ENCODE data around the gene OR4E1.
A peak's percentile ranks its signal among the peaks of the same experiment; 100 is the strongest.
"Not testable (repeated sequence)": the region's sequence is repeated elsewhere in the genome, so short reads cannot be mapped to it uniquely, and the experiment has no call there.

Gene OR4E1

GRCh38 chr14:21673718-21674117 lies at the start of gene OR4E1:
Gene OR4E1, minus strand, starts transcription at chr14:21673818. Its CDS starts 2,883 bp downstream, at chr14:21670935.
- DNase-seq = no peak

GRCh38 chr14:21721504-21721903 lies 47.9 kb upstream of the OR4E1 start:
- DNase-seq = no peak

- DNase-seq = peak; percentile 18
Measured at GRCh38 chr14:21719841-21720240, 46.2 kb upstream of the OR4E1 start.

- no peak for DNase-seq
Measured at GRCh38 chr14:21714318-21714929, 40.8 kb upstream of the OR4E1 start.

- DNase-seq = no peak
Measured at GRCh38 chr14:21712036-21712435, 38.4 kb upstream of the OR4E1 start.

- peak; percentile 40 for DNase-seq
Measured at GRCh38 chr14:21711360-21711961, 37.8 kb upstream of the OR4E1 start.

GRCh38 chr14:21704338-21704737 lies 30.7 kb upstream of the OR4E1 start:
- no peak for DNase-seq

GRCh38 chr14:21703357-21704326 lies 30.0 kb upstream of the OR4E1 start:
- no peak for DNase-seq

- DNase-seq = no peak
Measured at GRCh38 chr14:21702316-21702715, 28.7 kb upstream of the OR4E1 start.

GRCh38 chr14:21699551-21699950 lies 25.9 kb upstream of the OR4E1 start:
- DNase-seq = no peak

GRCh38 chr14:21698538-21698937 lies 24.9 kb upstream of the OR4E1 start:
- DNase-seq = not testable (repeated sequence)

GRCh38 chr14:21697662-21698061 lies 24.0 kb upstream of the OR4E1 start:
- not testable (repeated sequence) for DNase-seq

GRCh38 chr14:21694425-21694824 lies 20.8 kb upstream of the OR4E1 start:
- DNase-seq = no peak

GRCh38 chr14:21686468-21686867 lies 12.8 kb upstream of the OR4E1 start:
- no peak for DNase-seq

- DNase-seq = no peak
Measured at GRCh38 chr14:21680072-21680471, 6.5 kb upstream of the OR4E1 start.

- DNase-seq = no peak
Measured at GRCh38 chr14:21675566-21675965, 1.9 kb upstream of the OR4E1 start.

- no peak for DNase-seq
Measured at GRCh38 chr14:21672116-21672515, 1.5 kb downstream of the OR4E1 start.

GRCh38 chr14:21671371-21671770 lies 2.2 kb downstream of the OR4E1 start:
- DNase-seq = no peak

- DNase-seq = no peak
Measured at GRCh38 chr14:21669284-21669683, 4.3 kb downstream of the OR4E1 start.

GRCh38 chr14:21668377-21668776 lies 5.2 kb downstream of the OR4E1 start:
- DNase-seq = no peak

GRCh38 chr14:21656980-21657379 lies 16.6 kb downstream of the OR4E1 start:
- DNase-seq = no peak

- DNase-seq = no peak
Measured at GRCh38 chr14:21654215-21654614, 19.4 kb downstream of the OR4E1 start.

GRCh38 chr14:21653331-21653885 lies 20.2 kb downstream of the OR4E1 start, which contains the start of gene OR4E2:
Gene OR4E2, plus strand, starts transcription at chr14:21653835. Its CDS starts 11,248 bp downstream, at chr14:21665083.
- DNase-seq = no peak

Measured in CD4-positive, alpha-beta T cell treated with Interleukin-17A for 4 hours (primary cell).